RWPE2 (cell line): Measurements from ENCODE around the gene TMED7.

Experiments
- ATAC-seq: fragments of 200-7000 bp; cut with Tn5 transposase; 3 replicates; pipeline ENCODE4 v1.9.1; 2021; ENCODE audit warnings: low read depth
- DNase-seq: peaks from one replicate; pipeline ENCODE4 v3.0.0-alpha.2; 2020; ENCODE audit warnings: low spot score
- H3K27ac ChIP-seq: fragments of 450-650 bp; 2 replicates; pipeline ENCODE4 v1.5.1; 2017; ENCODE audit warnings: mild to moderate bottlenecking; ENCODE audit not compliant: poor library complexity, severe bottlenecking
- H3K27me3 ChIP-seq: fragments of 250-450 bp; sonication (Bioruptor Pico); 2 replicates; pipeline ENCODE4 v1.5.1; 2021; ENCODE audit warnings: mild to moderate bottlenecking, moderate library complexity; ENCODE audit not compliant: insufficient read depth, poor library complexity, severe bottlenecking
- H3K36me3 ChIP-seq: fragments of 250-450 bp; sonication (Bioruptor Pico); 2 replicates; pipeline ENCODE4 v1.5.1; 2020; ENCODE audit warnings: low read depth, mild to moderate bottlenecking, moderate library complexity
- H3K4me1 ChIP-seq: fragments of 250-450 bp; sonication (Bioruptor Pico); 2 replicates; pipeline ENCODE4 v1.5.1; 2021; ENCODE audit warnings: mild to moderate bottlenecking, moderate library complexity; ENCODE audit not compliant: insufficient read depth, poor library complexity, severe bottlenecking
- H3K4me3 ChIP-seq: fragments of 250-450 bp; sonication (Bioruptor Pico); 2 replicates; pipeline ENCODE4 v1.5.1; 2021; ENCODE audit warnings: mild to moderate bottlenecking, moderate library complexity; ENCODE audit not compliant: severe bottlenecking
- H3K9me3 ChIP-seq: fragments of 250-450 bp; sonication (Bioruptor Pico); 2 replicates; pipeline ENCODE4 v1.5.1; 2021; ENCODE audit warnings: mild to moderate bottlenecking, moderate library complexity; ENCODE audit not compliant: severe bottlenecking
- TF ChIP-seq, protein P1 (sequence below): fragments of 450-650 bp; IDR thresholded peaks from one replicate; pipeline ENCODE4 v1.5.1; 2017; ENCODE audit warnings: mild to moderate bottlenecking, moderate library complexity; ENCODE audit not compliant: poor library complexity, severe bottlenecking

The TMED7 gene

GRCh38 chr5:115577329-115577728 lies 48.5 kb downstream of the TMED7 start:
- H3K4me3 ChIP-seq: no peak overlapping the region
- TF ChIP-seq, protein P1, sequence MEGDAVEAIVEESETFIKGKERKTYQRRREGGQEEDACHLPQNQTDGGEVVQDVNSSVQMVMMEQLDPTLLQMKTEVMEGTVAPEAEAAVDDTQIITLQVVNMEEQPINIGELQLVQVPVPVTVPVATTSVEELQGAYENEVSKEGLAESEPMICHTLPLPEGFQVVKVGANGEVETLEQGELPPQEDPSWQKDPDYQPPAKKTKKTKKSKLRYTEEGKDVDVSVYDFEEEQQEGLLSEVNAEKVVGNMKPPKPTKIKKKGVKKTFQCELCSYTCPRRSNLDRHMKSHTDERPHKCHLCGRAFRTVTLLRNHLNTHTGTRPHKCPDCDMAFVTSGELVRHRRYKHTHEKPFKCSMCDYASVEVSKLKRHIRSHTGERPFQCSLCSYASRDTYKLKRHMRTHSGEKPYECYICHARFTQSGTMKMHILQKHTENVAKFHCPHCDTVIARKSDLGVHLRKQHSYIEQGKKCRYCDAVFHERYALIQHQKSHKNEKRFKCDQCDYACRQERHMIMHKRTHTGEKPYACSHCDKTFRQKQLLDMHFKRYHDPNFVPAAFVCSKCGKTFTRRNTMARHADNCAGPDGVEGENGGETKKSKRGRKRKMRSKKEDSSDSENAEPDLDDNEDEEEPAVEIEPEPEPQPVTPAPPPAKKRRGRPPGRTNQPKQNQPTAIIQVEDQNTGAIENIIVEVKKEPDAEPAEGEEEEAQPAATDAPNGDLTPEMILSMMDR: no peak
- no peaks in the 10 kb centered on the region for H3K9me3 ChIP-seq
- no peak for DNase-seq
- peaks cover 28% of the 10 kb centered on the region for H3K4me1 ChIP-seq
- no peak for ATAC-seq
- H3K27me3 ChIP-seq: no peaks in the 10 kb centered on the region
- H3K27ac ChIP-seq: no peak overlapping the region
- H3K36me3 ChIP-seq: peaks cover 13% of the 10 kb centered on the region

- Histone ChIP-seq H3K9me3 (no peaks in the 10 kb centered on the region), H3K27me3 (no peaks in the 10 kb centered on the region), H3K4me1 (peaks cover 28% of the 10 kb centered on the region), H3K36me3 (peaks cover 6% of the 10 kb centered on the region), H3K4me3 (no peak overlapping the region), H3K27ac (peak overlapping the region; percentile 70)
- no peak for DNase-seq
- TF ChIP-seq, protein P1: no peak
- peak; percentile 88 for ATAC-seq
Observed at GRCh38 chr5:115575167-115576070, 50.4 kb downstream of the TMED7 start.

DNA sequence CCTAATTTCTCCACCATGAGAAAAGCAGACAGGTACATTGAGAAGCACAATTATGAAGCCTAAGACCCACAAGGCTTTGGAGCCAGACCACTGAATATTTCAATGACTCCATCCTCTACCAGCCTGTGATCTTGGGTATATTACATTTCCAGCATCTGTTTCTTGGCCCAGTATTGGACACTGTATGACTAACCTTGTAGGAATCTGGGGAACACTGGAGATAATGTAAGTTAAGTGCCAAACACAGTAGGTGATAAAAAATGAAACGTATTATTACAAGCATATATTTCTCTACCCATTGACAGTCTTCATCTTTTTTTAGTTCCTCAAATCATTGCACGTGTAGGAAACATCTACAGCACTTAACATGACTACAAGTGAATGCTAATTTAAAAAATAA lies 52.7 kb downstream of the TMED7 start:
- DNase-seq: no peak

DNA sequence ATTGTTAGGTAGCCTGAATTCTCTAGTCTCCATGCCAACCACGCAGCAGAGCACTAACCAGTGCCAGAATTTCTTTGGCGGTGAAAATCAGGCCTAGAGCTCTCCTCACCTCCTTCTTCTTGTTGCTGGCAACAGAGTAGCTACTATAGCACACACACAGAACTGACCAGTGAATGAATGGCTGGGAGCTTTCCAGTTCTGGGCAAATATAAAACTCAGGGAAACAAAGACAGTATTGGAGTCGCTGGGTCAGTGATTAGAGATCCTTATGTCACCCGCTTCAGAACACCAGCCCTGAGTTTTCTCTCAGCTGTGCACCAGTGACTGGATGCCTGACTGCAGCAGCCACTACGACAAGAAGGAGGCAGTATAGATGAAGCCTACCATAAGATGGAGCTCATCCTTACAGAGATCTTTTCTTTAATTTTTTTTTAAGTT lies 54.4 kb downstream of the TMED7 start:
- Histone ChIP-seq H3K9me3 (no peaks in the 10 kb centered on the region), H3K27ac (no peak overlapping the region), H3K36me3 (no peaks in the 10 kb centered on the region), H3K4me3 (no peak overlapping the region), H3K27me3 (no peaks in the 10 kb centered on the region), H3K4me1 (peaks cover 14% of the 10 kb centered on the region)
- TF ChIP-seq, protein P1: no peak
- DNase-seq (no peak), ATAC-seq (no peak)

More for the DNA sequence above, 52.7 kb downstream of the TMED7 start:
- peaks cover 17% of the 10 kb centered on the region for H3K4me1 ChIP-seq
- no peaks in the 10 kb centered on the region for H3K36me3 ChIP-seq
- no peak overlapping the region for H3K27ac ChIP-seq
- no peak overlapping the region for H3K4me3 ChIP-seq
- TF ChIP-seq, protein P1: no peak
- no peaks in the 10 kb centered on the region for H3K9me3 ChIP-seq
- peak; percentile 59; the same call in 2 of the 3 replicates for ATAC-seq
- H3K27me3 ChIP-seq: no peaks in the 10 kb centered on the region

- H3K4me3 ChIP-seq: no peak overlapping the region
- DNase-seq: no peak
- H3K27me3 ChIP-seq: no peaks in the 10 kb centered on the region
- H3K36me3 ChIP-seq: no peaks in the 10 kb centered on the region
- no peaks in the 10 kb centered on the region for H3K4me1 ChIP-seq
- ATAC-seq: no peak
- H3K27ac ChIP-seq: no peak overlapping the region
- no peaks in the 10 kb centered on the region for H3K9me3 ChIP-seq
- TF ChIP-seq, protein P1: no peak
Observed at GRCh38 chr5:115568668-115569067, 57.2 kb downstream of the TMED7 start.
